CD14-positive monocyte (primary cell): ENCODE results near the gene SHISAL1. TPM values are rescaled to one million over a fixed set of nuclear protein-coding genes. Genes with fewer than 3 reads are reported as not detected.
A peak's percentile ranks its signal among the peaks of the same experiment; 100 is the strongest.

Experiments
- DNase-seq, 3 donors: peaks; one replicate each; pipeline ENCODE4 v3.0.0-alpha.2; 2011 to 2022
- H2AFZ ChIP-seq: 2 replicates; pipeline ENCODE4 v1.6.0; 2012; ENCODE audit warnings: mild to moderate bottlenecking, low read depth, low read length, inconsistent platforms; ENCODE audit not compliant: insufficient read depth, poor library complexity, severe bottlenecking
- H3K27ac ChIP-seq, 2 donors: 1 replicate in 1 of 2; 2 replicates in 1 of 2; pipeline ENCODE4 v1.5.1; 2012 to 2013; ENCODE audit warnings: low read length in 2 of 2, control low read depth in 1 of 2, inconsistent platforms in 1 of 2, low read depth in 1 of 2, mild to moderate bottlenecking in 1 of 2
- H3K27me3 ChIP-seq, 2 donors: one replicate each; pipeline versions ENCODE4 v1.6.0 to v1.6.1; 2011 to 2013; ENCODE audit warnings: low read length in 2 of 2; ENCODE audit not compliant: control insufficient read depth in 2 of 2, insufficient read depth in 2 of 2
- H3K36me3 ChIP-seq, 2 donors: replicated peaks in 1 of 2; 1 replicate in 1 of 2; 2 replicates in 1 of 2; pipeline versions ENCODE4 v1.5.1 to v1.6.1; 2012 to 2013; ENCODE audit warnings: low read length in 2 of 2, control low read depth in 1 of 2, inconsistent platforms in 1 of 2, mild to moderate bottlenecking in 1 of 2; ENCODE audit not compliant: insufficient read depth in 2 of 2, control insufficient read depth in 1 of 2
- H3K4me1 ChIP-seq, 2 donors: 1 replicate in 1 of 2; 2 replicates in 1 of 2; pipeline versions ENCODE4 v1.5.1 to v1.6.1; 2012 to 2013; ENCODE audit warnings: low read length in 2 of 2, control low read depth in 1 of 2, inconsistent platforms in 1 of 2, mild to moderate bottlenecking in 1 of 2, moderate library complexity in 1 of 2; ENCODE audit not compliant: insufficient read depth in 2 of 2, control insufficient read depth in 1 of 2
- H3K4me2 ChIP-seq: replicated peaks from 2 replicates; pipeline ENCODE3; 2012; ENCODE audit warnings: low read length, moderate library complexity, mild to moderate bottlenecking; ENCODE audit not compliant: poor library complexity, severe bottlenecking; ENCODE audit errors: extremely low read depth
- H3K4me3 ChIP-seq, 3 experiments: fragments of 200-600 bp in 1 of 3; sonication (generic) in 1 of 3; replicated peaks in 1 of 3; 1 replicate in 2 of 3; 2 replicates in 1 of 3; pipeline ENCODE4 v1.5.1; 2011 to 2013; ENCODE audit warnings: low read length in 3 of 3, mild to moderate bottlenecking in 3 of 3, control low read depth in 2 of 3, low read depth in 2 of 3, inconsistent platforms in 1 of 3, moderate library complexity in 1 of 3
- H3K79me2 ChIP-seq: 2 replicates; pipeline ENCODE4 v1.6.0; 2012; ENCODE audit warnings: mild to moderate bottlenecking, control low read depth, inconsistent platforms, low read length, moderate library complexity; ENCODE audit not compliant: insufficient read depth
- H3K9ac ChIP-seq: 2 replicates; pipeline ENCODE4 v1.6.0; 2017; ENCODE audit warnings: low read length, mild to moderate bottlenecking; ENCODE audit not compliant: insufficient read depth, poor library complexity, severe bottlenecking
- H3K9me3 ChIP-seq, 2 donors: replicated peaks in 1 of 2; 1 replicate in 1 of 2; 2 replicates in 1 of 2; pipeline versions ENCODE4 v1.5.1 to v1.6.1; 2012 to 2013; ENCODE audit warnings: low read length in 2 of 2, control low read depth in 1 of 2; ENCODE audit not compliant: control insufficient read depth in 1 of 2, insufficient read depth in 1 of 2
- H4K20me1 ChIP-seq: 2 replicates; pipeline ENCODE4 v1.6.0; 2012; ENCODE audit warnings: mild to moderate bottlenecking, low read length, control low read depth, moderate library complexity; ENCODE audit not compliant: insufficient read depth
- H3K27ac Mint-ChIP-seq, 7 donors: one replicate each; pipeline ENCODE4 v1.8.0; 2020; ENCODE audit warnings: mild to moderate bottlenecking in 7 of 7, mixed read lengths in 7 of 7, moderate library complexity in 6 of 7, inconsistent platforms in 2 of 7
- H3K27me3 Mint-ChIP-seq, 3 donors: one replicate each; pipeline ENCODE4 v1.8.0; 2021 to 2022; ENCODE audit warnings: low read depth in 3 of 3, mild to moderate bottlenecking in 3 of 3, mixed read lengths in 3 of 3, moderate library complexity in 3 of 3, inconsistent platforms in 1 of 3
- H3K36me3 Mint-ChIP-seq, 2 donors: one replicate each; pipeline ENCODE4 v1.8.0; 2020; ENCODE audit warnings: mixed read lengths in 2 of 2, inconsistent platforms in 1 of 2, mild to moderate bottlenecking in 1 of 2
- H3K4me1 Mint-ChIP-seq: one replicate; pipeline ENCODE4 v1.8.0; 2020; ENCODE audit warnings: mild to moderate bottlenecking, mixed read lengths
- H3K4me3 Mint-ChIP-seq, 2 donors: one replicate each; pipeline ENCODE4 v1.8.0; 2020; ENCODE audit warnings: mild to moderate bottlenecking in 2 of 2, mixed read lengths in 2 of 2, moderate library complexity in 1 of 2
- H3K9me3 Mint-ChIP-seq, 7 donors: one replicate each; pipeline ENCODE4 v1.8.0; 2020 to 2022; ENCODE audit warnings: mixed read lengths in 7 of 7, mild to moderate bottlenecking in 6 of 7, moderate library complexity in 6 of 7, inconsistent platforms in 2 of 7
- CTCF ChIP-seq: fragments of 200-600 bp; IDR thresholded peaks from one replicate; pipeline ENCODE4 v1.8.0; 2022; ENCODE audit warnings: antibody characterized with exemption, mild to moderate bottlenecking
- WGBS: methylation state at CpG from one replicate; pipeline ENCODE4 v1.1.5; 2013; ENCODE audit warnings: missing lambda C conversion rate; ENCODE audit not compliant: insufficient coverage; 5-methylcytosine and 5-hydroxymethylcytosine counted together
- intact Hi-C, 2 donors: fragments of 100-400 bp; cut with micrococcal nuclease; formaldehyde crosslinking; loops; one replicate each; pipeline versions ENCODE4 v1.15.0 to v1.15.1; 2023
- polyA plus RNA-seq, 3 donors: library from polyadenylated mRNA; depleted of rRNA in 1 of 3; unstranded in 2 of 3; stranded (reverse) in 1 of 3; fragments of 300-500 nt in 2 of 3; fragments of >200 nt in 1 of 3; fragmentation: Illumina TruSeq in 2 of 3; gene quantifications; 1 replicate in 2 of 3; 2 replicates in 1 of 3; pipeline ENCODE4 v1.2.3, GENCODE V29; 2012 to 2021

The SHISAL1 gene
- polyA plus RNA-seq, 3 donors = not detected

- no peaks in the 10 kb centered on the region for H3K9me3 ChIP-seq
- H3K36me3 ChIP-seq = no peaks in the 10 kb centered on the region
- no peaks in the 10 kb centered on the region for H3K27me3 ChIP-seq
- H3K9me3 Mint-ChIP-seq = peaks cover 0 to 5% (median 3%) of the 10 kb centered on the region in 7 donors
- H3K4me2 ChIP-seq = no peak overlapping the region
- H3K36me3 Mint-ChIP-seq = no peaks in the 10 kb centered on the region
- H3K4me3 Mint-ChIP-seq = no peak overlapping the region
- TF ChIP-seq CTCF = no peak
- no peaks in the 10 kb centered on the region for H4K20me1 ChIP-seq
- H3K4me1 ChIP-seq = no peaks in the 10 kb centered on the region
- H3K9ac ChIP-seq = no peak overlapping the region
- intact Hi-C loops = no loop called here
- H3K27ac ChIP-seq = no peak overlapping the region
- H3K27me3 Mint-ChIP-seq = peaks cover 7 to 25% (median 23%) of the 10 kb centered on the region in 3 donors
- no peak overlapping the region for H3K4me3 ChIP-seq
- peak overlapping the region in 2 of 7 donors; percentile 31 to 51 for H3K27ac Mint-ChIP-seq
- no peak overlapping the region for H2AFZ ChIP-seq
- WGBS = 96% methylated on average over 8 of the region's 11 CpGs
- no peaks in the 10 kb centered on the region for H3K4me1 Mint-ChIP-seq
- H3K79me2 ChIP-seq = no peaks in the 10 kb centered on the region
- no peak for DNase-seq
Measured at GRCh38 chr22:44221710-44222475, 90.9 kb downstream of the SHISAL1 start.

- H3K9me3 Mint-ChIP-seq = peaks cover 0 to 5% (median 3%) of the 10 kb centered on the region in 7 donors
- no peak overlapping the region for H3K27ac ChIP-seq
- H3K9ac ChIP-seq = no peak overlapping the region
- H3K4me3 Mint-ChIP-seq = no peak overlapping the region
- H3K27me3 ChIP-seq = no peaks in the 10 kb centered on the region
- no peak overlapping the region for H2AFZ ChIP-seq
- no peaks in the 10 kb centered on the region for H3K4me1 ChIP-seq
- intact Hi-C loops = no loop called here
- peaks cover 8 to 22% (median 21%) of the 10 kb centered on the region in 3 donors for H3K27me3 Mint-ChIP-seq
- H3K27ac Mint-ChIP-seq = no peak overlapping the region
- DNase-seq = no peak
- H3K4me1 Mint-ChIP-seq = no peaks in the 10 kb centered on the region
- no peaks in the 10 kb centered on the region for H3K36me3 Mint-ChIP-seq
- H3K36me3 ChIP-seq = no peaks in the 10 kb centered on the region
- no peak for TF ChIP-seq CTCF
- H3K4me3 ChIP-seq = no peak overlapping the region
- 96% methylated on average over 12 of the region's 23 CpGs for WGBS
- H4K20me1 ChIP-seq = no peaks in the 10 kb centered on the region
- H3K79me2 ChIP-seq = no peaks in the 10 kb centered on the region
- H3K9me3 ChIP-seq = peaks cover 0 to 1% of the 10 kb centered on the region in 2 donors
- H3K4me2 ChIP-seq = no peak overlapping the region
Measured at GRCh38 chr22:44220727-44221680, 91.7 kb downstream of the SHISAL1 start.
